Astrocyte (in vitro differentiated cells and primary cell): ENCODE measurements around the gene ARHGEF17.

ENCODE experiments used
- EZH2 ChIP-seq: IDR thresholded peaks from 2 replicates; pipeline ENCODE4 v1.6.1; 2012; ENCODE audit warnings: mild to moderate bottlenecking, low read length, inconsistent platforms; ENCODE audit not compliant: insufficient read depth
- TF ChIP-seq, protein P1 (sequence below): IDR thresholded peaks from 2 replicates; pipeline ENCODE4 v1.5.1; 2011; ENCODE audit warnings: low read depth, mild to moderate bottlenecking, inconsistent platforms, low read length, moderate library complexity; ENCODE audit not compliant: insufficient read depth

DNA sequence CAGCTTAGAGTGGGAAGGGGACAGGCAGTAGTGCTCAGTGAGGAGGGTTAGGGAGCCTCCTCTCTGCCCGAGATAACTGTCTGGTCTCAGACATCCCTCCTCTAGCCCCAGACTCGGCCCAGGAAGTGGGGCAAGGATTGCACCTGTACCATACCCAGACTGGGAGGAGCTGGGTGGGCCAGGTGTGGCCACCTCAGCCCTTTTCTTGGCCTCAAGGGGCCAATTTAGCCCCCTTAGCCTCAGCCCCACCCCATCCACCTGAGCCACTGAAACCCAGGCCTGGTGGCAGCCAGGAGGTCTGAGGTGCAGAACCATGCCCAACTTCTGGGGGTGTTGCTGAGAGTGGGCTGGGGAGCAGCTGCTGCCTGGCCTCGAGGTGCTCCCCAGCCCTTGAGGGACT lies 74.7 kb downstream of the ARHGEF17 start:
- TF ChIP-seq EZH2 = no peak
- TF ChIP-seq, protein P1, sequence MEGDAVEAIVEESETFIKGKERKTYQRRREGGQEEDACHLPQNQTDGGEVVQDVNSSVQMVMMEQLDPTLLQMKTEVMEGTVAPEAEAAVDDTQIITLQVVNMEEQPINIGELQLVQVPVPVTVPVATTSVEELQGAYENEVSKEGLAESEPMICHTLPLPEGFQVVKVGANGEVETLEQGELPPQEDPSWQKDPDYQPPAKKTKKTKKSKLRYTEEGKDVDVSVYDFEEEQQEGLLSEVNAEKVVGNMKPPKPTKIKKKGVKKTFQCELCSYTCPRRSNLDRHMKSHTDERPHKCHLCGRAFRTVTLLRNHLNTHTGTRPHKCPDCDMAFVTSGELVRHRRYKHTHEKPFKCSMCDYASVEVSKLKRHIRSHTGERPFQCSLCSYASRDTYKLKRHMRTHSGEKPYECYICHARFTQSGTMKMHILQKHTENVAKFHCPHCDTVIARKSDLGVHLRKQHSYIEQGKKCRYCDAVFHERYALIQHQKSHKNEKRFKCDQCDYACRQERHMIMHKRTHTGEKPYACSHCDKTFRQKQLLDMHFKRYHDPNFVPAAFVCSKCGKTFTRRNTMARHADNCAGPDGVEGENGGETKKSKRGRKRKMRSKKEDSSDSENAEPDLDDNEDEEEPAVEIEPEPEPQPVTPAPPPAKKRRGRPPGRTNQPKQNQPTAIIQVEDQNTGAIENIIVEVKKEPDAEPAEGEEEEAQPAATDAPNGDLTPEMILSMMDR = no peak
